HG02798 (cell line): ENCODE measurements around the gene DPY19L2.
"Not testable (repeated sequence)": the region's sequence is repeated elsewhere in the genome, so short reads cannot be mapped to it uniquely, and the experiment has no call there.

ENCODE experiments used
- ATAC-seq: cut with Tn5 transposase; IDR thresholded peaks from one replicate; pipeline ENCODE4 v1.9.1; 2021; ENCODE audit warnings: mild to moderate bottlenecking; ENCODE audit not compliant: unreplicated experiment, poor library complexity

The DPY19L2 gene

GRCh38 chr12:63668028-63668799, at the start of gene DPY19L2:
TSS of gene DPY19L2 (minus strand) at chr12:63668493. CDS start at chr12:63668393, 100 bp downstream.
- ATAC-seq, result peak; percentile 90

DNA sequence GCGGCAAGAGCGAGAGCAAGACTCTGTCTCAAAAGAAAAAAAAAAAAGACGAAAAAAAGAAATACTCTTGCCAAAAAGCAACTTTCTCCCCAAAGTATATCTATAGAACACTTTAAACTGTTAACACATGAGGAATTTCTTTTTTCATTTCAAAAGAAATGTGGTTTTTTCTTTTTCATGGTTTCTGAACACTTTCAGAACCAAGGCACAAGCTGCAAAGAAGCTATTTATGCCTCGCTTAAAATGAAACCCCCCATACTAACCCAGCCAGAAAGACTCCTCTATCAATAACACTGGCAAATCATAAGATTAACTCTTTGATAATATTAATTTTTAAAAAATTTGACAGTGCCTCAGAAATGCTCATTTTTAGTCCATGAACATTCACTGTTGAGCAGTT, 48.6 kb upstream of the DPY19L2 start:
- ATAC-seq, result not testable (repeated sequence)

DNA sequence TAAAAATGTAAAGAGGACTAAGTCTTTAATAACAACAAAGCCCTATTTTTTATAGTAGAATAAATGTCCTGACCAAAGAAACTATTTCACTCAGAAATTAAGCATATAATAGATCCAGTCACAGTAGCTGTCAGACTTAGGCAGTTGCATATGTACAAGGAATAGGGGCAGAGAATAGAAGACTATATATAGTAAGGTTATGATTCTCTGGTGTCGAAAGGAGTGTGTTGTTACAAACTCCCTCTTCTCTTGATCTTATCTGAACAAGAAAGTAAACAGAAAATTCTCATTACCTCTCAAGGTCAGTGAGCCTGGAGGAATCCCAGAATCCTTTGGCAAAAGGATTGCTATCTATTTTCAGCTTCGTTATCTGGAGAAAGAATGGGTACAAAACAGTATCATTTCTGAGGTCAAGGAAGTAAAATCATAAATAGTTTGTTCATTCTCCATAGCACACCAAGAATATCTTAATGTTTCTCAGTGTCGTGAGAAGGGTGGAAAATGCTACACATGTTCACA, 46.9 kb upstream of the DPY19L2 start:
- ATAC-seq, result not testable (repeated sequence)

- not testable (repeated sequence) for ATAC-seq
Measured at GRCh38 chr12:63714409-63714808, 46.1 kb upstream of the DPY19L2 start.

GRCh38 chr12:63713681-63714075, 45.4 kb upstream of the DPY19L2 start:
- ATAC-seq, result not testable (repeated sequence)

DNA sequence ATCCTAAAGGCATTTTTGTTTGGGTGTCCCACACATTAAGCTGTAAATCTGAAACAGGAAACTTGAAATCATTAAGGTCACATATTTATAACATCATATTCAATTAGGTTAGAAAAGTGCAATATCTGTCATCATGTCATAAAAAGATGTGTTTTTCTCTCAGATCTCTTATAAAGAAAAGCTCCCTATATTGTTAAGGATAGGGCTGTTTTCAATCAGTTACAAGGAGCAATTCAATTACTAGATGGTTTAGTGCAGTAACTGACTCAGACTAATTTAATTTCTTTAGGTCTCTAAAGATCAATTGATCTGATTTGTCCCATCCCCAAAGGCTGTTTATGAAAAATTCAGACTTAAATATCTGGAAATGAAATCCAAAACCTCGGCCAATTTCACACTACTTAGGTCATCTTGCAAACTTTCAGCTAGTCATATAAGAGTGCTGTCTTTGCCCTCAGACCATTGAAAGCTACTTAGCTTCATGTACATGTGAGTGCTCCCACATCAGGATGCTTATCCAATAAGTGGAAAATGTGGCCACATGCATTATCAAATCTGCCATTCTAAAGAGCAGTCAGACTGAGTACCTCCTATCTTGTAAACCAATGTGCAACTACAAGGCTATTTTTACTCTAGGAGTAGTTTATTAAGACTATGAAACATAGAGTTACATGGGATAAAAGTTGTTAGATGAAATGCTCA, 44.8 kb upstream of the DPY19L2 start:
- not testable (repeated sequence) for ATAC-seq

DNA sequence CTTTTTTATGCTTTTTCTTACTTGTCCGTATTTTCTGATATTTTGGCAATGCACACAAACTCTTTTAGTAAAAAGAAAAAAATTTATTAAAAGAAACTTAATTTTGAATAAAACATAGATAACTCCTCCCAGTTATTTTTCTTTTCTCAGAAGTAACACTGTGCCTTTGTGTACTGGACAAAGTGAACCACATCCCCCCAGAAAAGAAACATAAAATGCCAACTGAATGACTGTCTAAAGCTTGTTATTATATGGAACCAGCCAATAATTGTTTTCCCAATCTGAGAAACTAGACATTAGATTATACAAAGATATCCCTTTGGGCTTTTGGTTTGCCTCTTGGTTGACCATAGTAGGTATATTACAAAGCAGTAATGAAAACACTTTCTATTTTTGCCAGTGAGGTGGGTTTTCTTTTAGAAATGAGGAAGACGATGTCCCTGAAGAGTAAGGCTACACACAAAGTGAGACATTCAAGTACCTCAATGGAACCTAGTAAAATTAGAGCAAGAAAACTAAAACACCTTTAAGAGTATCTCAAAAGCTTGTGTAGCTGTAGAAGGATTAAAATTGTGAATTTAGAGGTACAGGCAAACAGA, 44.2 kb upstream of the DPY19L2 start:
- ATAC-seq, result not testable (repeated sequence)

- not testable (repeated sequence) for ATAC-seq
Measured at GRCh38 chr12:63711339-63711738, 43.0 kb upstream of the DPY19L2 start.

DNA sequence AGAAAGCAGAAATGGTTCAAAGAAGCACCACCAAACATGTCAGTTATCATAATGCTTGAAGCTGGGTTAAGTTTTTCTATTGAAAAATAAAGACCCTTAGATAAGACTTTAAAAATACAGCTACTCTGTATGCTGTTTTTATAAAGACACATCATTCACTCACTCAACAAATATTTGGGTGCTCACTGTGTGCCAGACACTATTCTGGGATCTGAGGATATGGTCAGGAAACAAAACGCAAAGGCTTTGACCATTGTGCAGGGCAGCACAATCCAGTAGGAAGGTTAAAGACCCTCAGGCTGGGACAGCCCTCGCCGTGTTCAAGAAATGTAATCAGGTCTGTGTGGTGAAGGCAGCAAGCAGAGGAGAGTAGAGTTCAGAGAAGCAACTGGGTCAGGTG, 38.0 kb upstream of the DPY19L2 start:
- no peak for ATAC-seq

DNA sequence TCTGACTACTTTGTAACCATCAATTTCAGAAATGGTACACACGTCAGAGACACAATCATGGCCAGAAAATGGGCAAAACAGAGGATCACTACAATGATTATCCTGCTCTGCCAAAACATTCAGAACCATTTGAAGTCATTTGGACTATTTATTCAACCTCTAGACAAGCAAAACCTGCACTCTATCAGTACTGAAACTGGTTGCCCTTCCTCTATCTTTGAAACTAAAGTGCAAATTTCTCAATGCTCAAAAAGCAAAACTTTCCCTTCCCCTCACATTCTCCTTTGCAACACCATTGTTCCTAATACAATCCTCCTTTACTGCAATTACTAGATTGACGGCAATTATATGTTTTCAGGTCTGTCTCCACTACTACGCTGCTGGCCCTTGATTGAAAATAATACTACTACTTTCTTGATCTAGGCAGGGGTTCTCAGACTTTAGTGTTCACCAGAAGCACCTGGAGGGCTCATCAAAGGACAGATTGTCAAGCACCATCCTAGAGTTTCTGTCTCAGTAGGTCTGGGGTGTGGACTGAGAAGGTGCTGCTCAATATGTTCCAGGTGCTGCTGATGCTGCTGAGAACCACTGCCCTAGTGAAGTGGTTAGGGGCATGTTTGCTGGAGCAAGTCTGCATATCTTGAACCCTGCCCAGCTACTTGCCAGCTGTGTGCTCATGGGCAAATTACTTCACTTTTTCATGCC, 31.5 kb upstream of the DPY19L2 start:
- ATAC-seq, result not testable (repeated sequence)

- not testable (repeated sequence) for ATAC-seq
Measured at GRCh38 chr12:63699011-63699410, 30.7 kb upstream of the DPY19L2 start.

DNA sequence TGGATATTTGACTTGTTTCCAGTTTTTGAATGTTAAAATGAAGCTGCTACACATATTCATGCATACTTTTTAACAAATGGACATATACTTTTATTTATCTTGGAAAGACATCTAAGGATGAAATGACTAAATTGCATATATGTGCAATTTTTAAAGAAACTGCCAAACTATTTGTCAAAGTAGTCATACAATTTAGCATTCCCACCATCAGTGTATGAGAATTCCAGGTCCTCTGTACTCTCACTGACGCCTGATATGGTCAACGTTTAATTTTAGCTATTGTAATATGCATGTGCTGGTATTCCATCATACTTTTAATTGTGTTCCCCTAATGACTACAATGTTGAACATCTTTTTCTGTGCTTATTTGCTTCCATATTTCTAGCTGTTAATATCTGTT, 22.5 kb upstream of the DPY19L2 start:
- ATAC-seq, result not testable (repeated sequence)

DNA sequence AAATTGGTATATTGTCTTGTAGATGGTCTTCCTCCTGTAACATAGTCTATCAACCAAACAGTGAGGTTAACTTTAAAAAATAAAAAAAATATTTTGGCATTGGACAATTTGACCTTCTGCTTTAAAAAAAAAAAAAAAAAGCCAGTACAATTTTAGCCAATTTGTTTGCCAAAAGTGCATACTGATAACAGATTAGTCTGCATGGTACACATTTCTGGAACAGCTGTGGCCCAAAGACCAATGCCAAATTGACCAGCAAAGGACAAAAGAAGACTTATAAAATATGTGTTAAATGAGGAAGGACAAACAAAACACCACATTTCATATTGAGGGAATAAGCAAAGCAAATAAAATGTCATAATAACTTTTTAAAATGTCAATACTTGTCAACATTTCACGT, 20.8 kb upstream of the DPY19L2 start:
- ATAC-seq, result not testable (repeated sequence)

DNA sequence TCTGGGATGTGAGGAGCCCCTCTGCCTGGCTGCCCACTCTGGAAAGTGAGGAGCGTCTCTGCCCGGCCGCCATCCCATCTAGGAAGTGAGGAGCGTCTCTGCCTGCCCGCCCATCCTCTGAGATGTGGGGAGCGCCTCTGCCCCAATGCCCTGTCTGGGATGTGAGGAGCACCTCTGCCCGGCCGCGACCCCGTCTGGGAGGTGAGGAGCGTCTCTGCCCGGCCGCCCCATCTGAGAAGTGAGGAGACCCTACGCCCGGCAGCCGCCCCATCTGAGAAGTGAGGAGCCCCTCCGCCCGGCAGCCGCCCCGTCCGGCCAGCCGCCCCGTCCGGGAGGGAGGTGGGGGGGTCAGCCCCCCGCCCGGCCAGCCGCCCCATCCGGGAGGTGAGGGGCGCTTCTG, 18.3 kb upstream of the DPY19L2 start:
- not testable (repeated sequence) for ATAC-seq

DNA sequence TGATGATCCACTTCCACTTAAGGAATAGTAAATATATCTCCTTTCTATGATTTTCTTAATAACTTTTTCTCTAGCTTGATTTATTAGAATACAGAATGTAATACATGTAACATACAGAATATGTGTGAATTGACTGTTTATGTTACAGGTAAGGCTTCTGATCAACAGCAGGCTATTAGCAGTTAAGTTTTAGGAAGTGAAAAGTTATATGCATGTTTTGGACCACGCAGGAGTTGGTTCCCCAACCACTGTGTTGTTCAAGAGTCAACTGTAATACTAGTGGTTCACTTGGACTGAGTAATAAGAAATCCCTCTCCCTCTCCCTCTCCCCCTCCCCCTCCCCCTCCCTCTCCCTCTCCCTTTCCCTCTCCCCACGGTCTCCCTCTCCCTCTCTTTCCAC, 17.5 kb upstream of the DPY19L2 start:
- ATAC-seq, result not testable (repeated sequence)

GRCh38 chr12:63682617-63683016, 14.3 kb upstream of the DPY19L2 start:
- not testable (repeated sequence) for ATAC-seq

GRCh38 chr12:63680758-63681157, 12.5 kb upstream of the DPY19L2 start:
- not testable (repeated sequence) for ATAC-seq

- not testable (repeated sequence) for ATAC-seq
Measured at GRCh38 chr12:63672550-63672949, 4.3 kb upstream of the DPY19L2 start.

- ATAC-seq, result not testable (repeated sequence)
Measured at GRCh38 chr12:63669936-63670335, 1.6 kb upstream of the DPY19L2 start.

DNA sequence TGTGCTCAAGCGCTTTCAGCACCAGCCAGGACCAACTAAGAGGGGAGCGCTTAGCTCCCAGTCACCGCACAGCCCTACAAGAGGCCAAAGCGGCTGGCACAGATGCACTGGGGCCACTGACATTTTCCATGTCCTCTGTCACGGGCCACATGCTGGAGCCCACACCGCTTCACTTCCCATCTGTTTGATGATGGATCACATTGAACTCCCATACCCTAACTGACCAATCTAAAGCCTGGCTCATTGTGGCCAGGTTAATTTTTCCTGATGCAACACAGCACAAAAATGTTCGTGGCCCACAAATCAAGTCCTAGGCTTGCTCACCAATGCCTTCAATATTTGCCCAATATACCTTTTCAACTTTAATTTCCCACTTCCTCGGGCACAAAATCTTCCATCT, 1.1 kb upstream of the DPY19L2 start:
- not testable (repeated sequence) for ATAC-seq
